Measurements from ENCODE around the gene THEM4.

Gene THEM4

DNA sequence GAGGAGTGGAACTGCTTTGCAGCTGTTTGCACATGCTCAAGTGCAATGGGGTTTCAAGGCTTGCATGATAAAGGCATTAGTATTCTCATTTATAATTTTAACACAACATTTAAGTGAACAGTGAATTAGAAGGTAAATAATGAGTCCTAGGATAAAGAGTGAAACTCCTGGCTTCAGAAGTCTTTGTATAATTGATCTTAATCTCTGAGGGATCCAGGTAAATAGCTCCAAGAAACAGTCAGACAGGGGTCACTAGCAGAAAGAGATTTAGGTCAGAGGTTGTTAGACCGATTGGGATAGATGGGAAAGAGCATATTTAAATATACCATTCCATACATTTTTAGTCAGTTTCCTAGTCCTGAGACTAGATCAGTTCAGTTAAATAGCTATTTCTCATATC lies 14.1 kb upstream of the THEM4 start:
- Histone ChIP-seq H2BK5ac (ENCODE audit: low read length) (no peak overlapping the region), H3K56ac (ENCODE audit: low read length) (no peak overlapping the region), H3K27me3 (ENCODE audit: insufficient read depth, low read length, poor library complexity) (no peaks in the 10 kb centered on the region), H3K27ac (ENCODE audit: low read depth, low read length) (no peak overlapping the region), H2AK5ac (ENCODE audit: low read length) (no peak overlapping the region), H3K4ac (ENCODE audit: low read depth, low read length) (no peak overlapping the region), H3K36me3 (ENCODE audit: control insufficient read depth, insufficient read depth, low read length) (no peaks in the 10 kb centered on the region), H3K79me2 (ENCODE audit: control insufficient read depth, insufficient read depth, low read length) (no peaks in the 10 kb centered on the region), H2BK120ac (ENCODE audit: low read depth, low read length) (no peak overlapping the region), H3K4me3 (ENCODE audit: low read length) (no peak overlapping the region), H2BK15ac (replicated peaks; ENCODE audit: low read depth) (no peak overlapping the region), H3K18ac (ENCODE audit: low read length) (no peak overlapping the region), H4K5ac (ENCODE audit: low read length) (no peak overlapping the region), H3K4me1 (ENCODE audit: control insufficient read depth, low read depth, low read length) (no peaks in the 10 kb centered on the region), H3K23ac (ENCODE audit: low read length) (no peak overlapping the region), H3K9ac (ENCODE audit: low read length) (no peak overlapping the region), H3K4me2 (ENCODE audit: low read length) (no peak overlapping the region), H4K8ac (ENCODE audit: low read depth, low read length) (no peak overlapping the region), H3K79me1 (ENCODE audit: low read length) (no peaks in the 10 kb centered on the region)
- no CpG with 5 or more reads among the region's 1 CpG for WGBS (ENCODE audit: extremely low coverage, insufficient coverage, low lambda C conversion rate)
- DNase-seq, result no peak

DNA sequence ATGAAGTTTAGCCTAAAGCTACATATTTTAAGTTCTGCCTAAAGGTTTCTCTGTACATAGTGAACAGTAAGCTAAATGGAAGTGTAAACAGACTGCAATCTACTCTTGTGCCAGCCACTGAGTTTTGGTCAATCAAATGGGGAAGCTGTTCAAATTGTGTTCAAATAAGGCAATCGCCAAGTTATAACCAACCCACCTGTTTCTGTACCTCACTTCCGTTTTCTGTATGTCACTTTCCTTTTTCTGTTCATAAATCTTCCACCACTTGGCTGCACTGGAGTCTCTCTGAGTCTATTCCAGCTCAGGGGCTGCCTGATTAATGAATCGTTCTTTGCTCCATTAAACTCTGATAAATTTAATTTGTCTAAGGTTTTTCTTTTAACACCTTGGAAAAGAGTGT lies 10.8 kb upstream of the THEM4 start:
- no peaks in the 10 kb centered on the region for H3K36me3 ChIP-seq (ENCODE audit: control insufficient read depth, insufficient read depth, low read length)
- DNase-seq, result no peak
- no peak overlapping the region for H3K4me3 ChIP-seq (ENCODE audit: low read length)
- no peak overlapping the region for H3K4me2 ChIP-seq (ENCODE audit: low read length)
- no peaks in the 10 kb centered on the region for H3K27me3 ChIP-seq (ENCODE audit: insufficient read depth, low read length, poor library complexity)
- no peaks in the 10 kb centered on the region for H3K4me1 ChIP-seq (ENCODE audit: control insufficient read depth, low read depth, low read length)
- no peak overlapping the region for H2BK15ac ChIP-seq (replicated peaks; ENCODE audit: low read depth)
- no peaks in the 10 kb centered on the region for H3K79me2 ChIP-seq (ENCODE audit: control insufficient read depth, insufficient read depth, low read length)
- no peak overlapping the region for H3K56ac ChIP-seq (ENCODE audit: low read length)
- no peak overlapping the region for H3K4ac ChIP-seq (ENCODE audit: low read depth, low read length)
- WGBS (ENCODE audit: extremely low coverage, insufficient coverage, low lambda C conversion rate), result no CpG with 5 or more reads among the region's 3 CpGs
- no peak overlapping the region for H3K23ac ChIP-seq (ENCODE audit: low read length)
- H3K18ac ChIP-seq (ENCODE audit: low read length), result no peak overlapping the region
- no peak overlapping the region for H4K5ac ChIP-seq (ENCODE audit: low read length)
- H2BK120ac ChIP-seq (ENCODE audit: low read depth, low read length), result no peak overlapping the region
- H3K9ac ChIP-seq (ENCODE audit: low read length), result no peak overlapping the region
- no peak overlapping the region for H3K27ac ChIP-seq (ENCODE audit: low read depth, low read length)
- H2BK5ac ChIP-seq (ENCODE audit: low read length), result no peak overlapping the region
- H2AK5ac ChIP-seq (ENCODE audit: low read length), result no peak overlapping the region
- no peaks in the 10 kb centered on the region for H3K79me1 ChIP-seq (ENCODE audit: low read length)
- H4K8ac ChIP-seq (ENCODE audit: low read depth, low read length), result no peak overlapping the region

DNA sequence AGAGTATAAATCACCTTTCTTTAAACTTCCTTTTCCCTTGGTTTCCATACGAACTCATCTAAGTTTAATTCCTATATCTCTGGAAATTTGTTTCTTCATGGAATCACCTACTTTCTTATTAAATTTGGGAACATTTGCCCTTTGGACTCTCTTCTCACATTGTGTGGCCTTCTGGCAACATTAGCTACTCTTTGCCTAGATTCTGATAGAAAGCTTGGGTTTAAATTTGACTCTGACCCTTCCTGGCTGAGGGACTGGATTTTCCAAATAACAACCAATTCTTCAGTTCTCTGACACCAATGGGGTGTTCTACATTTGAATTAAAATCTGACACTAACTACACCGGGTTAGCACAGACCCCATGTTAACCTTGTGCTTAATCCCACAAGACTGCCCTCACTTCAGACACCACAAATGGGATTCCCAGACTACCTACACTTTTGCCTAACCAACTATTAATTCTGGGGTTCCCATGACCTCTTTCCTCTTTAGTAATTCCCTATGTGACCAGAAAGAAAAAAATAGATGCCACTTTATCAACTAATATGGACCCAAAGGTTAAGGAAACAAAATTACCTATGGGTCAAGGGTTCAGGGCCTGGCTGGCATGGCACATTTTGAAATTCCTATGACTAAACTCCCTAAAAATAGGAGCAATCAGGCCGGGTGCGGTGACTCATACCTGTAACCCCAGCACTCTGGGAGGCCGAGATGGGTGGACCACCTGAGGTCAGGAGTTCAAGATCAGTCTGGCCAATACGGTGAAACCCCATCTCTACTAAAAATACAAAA lies 9.7 kb upstream of the THEM4 start:
- Histone ChIP-seq H4K8ac (ENCODE audit: low read depth, low read length) (no peak overlapping the region), H2BK5ac (ENCODE audit: low read length) (no peak overlapping the region), H3K9ac (ENCODE audit: low read length) (no peak overlapping the region), H3K27ac (ENCODE audit: low read depth, low read length) (no peak overlapping the region), H3K36me3 (ENCODE audit: control insufficient read depth, insufficient read depth, low read length) (no peaks in the 10 kb centered on the region), H4K5ac (ENCODE audit: low read length) (no peak overlapping the region), H3K27me3 (ENCODE audit: insufficient read depth, low read length, poor library complexity) (no peaks in the 10 kb centered on the region), H3K79me1 (ENCODE audit: low read length) (no peaks in the 10 kb centered on the region), H3K4ac (ENCODE audit: low read depth, low read length) (no peak overlapping the region), H2BK15ac (replicated peaks; ENCODE audit: low read depth) (no peak overlapping the region), H2BK120ac (ENCODE audit: low read depth, low read length) (no peak overlapping the region), H3K4me3 (ENCODE audit: low read length) (no peak overlapping the region), H3K56ac (ENCODE audit: low read length) (no peak overlapping the region), H3K23ac (ENCODE audit: low read length) (no peak overlapping the region), H3K79me2 (ENCODE audit: control insufficient read depth, insufficient read depth, low read length) (no peaks in the 10 kb centered on the region), H3K4me2 (ENCODE audit: low read length) (no peak overlapping the region), H2AK5ac (ENCODE audit: low read length) (no peak overlapping the region), H3K4me1 (ENCODE audit: control insufficient read depth, low read depth, low read length) (no peaks in the 10 kb centered on the region), H3K18ac (ENCODE audit: low read length) (no peak overlapping the region)
- DNase-seq, result no peak
- WGBS (ENCODE audit: extremely low coverage, insufficient coverage, low lambda C conversion rate), result no CpG with 5 or more reads among the region's 6 CpGs

DNA sequence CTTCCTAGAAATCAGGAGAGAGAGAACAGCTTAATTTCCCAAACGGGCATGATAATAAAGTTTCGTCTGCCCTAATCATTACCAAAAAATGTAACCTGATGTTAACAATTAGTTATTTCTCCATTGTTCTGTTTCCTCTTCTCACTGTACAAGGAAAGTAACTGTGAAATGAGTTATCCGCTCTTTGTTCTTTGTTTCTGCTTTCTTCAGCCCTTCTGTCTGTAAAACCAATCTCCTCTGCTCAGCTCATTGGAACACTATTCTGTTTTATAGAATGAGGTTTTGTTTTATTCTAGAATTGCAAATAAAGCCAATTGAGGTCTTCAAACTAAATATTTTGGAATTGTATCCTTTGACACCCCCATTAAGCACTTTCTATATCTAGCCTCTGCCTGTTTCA lies 8.8 kb upstream of the THEM4 start:
- Histone ChIP-seq H3K4me2 (ENCODE audit: low read length) (no peak overlapping the region), H2BK120ac (ENCODE audit: low read depth, low read length) (no peak overlapping the region), H3K4me3 (ENCODE audit: low read length) (no peak overlapping the region), H3K4me1 (ENCODE audit: control insufficient read depth, low read depth, low read length) (no peaks in the 10 kb centered on the region), H3K27ac (ENCODE audit: low read depth, low read length) (no peak overlapping the region), H3K27me3 (ENCODE audit: insufficient read depth, low read length, poor library complexity) (no peaks in the 10 kb centered on the region), H3K9ac (ENCODE audit: low read length) (no peak overlapping the region), H4K8ac (ENCODE audit: low read depth, low read length) (no peak overlapping the region), H3K79me1 (ENCODE audit: low read length) (no peaks in the 10 kb centered on the region), H3K36me3 (ENCODE audit: control insufficient read depth, insufficient read depth, low read length) (no peaks in the 10 kb centered on the region), H2BK15ac (replicated peaks; ENCODE audit: low read depth) (no peak overlapping the region), H3K4ac (ENCODE audit: low read depth, low read length) (no peak overlapping the region), H3K23ac (ENCODE audit: low read length) (no peak overlapping the region), H4K5ac (ENCODE audit: low read length) (no peak overlapping the region), H3K79me2 (ENCODE audit: control insufficient read depth, insufficient read depth, low read length) (no peaks in the 10 kb centered on the region), H3K18ac (ENCODE audit: low read length) (no peak overlapping the region), H2AK5ac (ENCODE audit: low read length) (no peak overlapping the region), H2BK5ac (ENCODE audit: low read length) (no peak overlapping the region), H3K56ac (ENCODE audit: low read length) (no peak overlapping the region)
- no peak for DNase-seq
- no CpG with 5 or more reads among the region's 3 CpGs for WGBS (ENCODE audit: extremely low coverage, insufficient coverage, low lambda C conversion rate)

DNA sequence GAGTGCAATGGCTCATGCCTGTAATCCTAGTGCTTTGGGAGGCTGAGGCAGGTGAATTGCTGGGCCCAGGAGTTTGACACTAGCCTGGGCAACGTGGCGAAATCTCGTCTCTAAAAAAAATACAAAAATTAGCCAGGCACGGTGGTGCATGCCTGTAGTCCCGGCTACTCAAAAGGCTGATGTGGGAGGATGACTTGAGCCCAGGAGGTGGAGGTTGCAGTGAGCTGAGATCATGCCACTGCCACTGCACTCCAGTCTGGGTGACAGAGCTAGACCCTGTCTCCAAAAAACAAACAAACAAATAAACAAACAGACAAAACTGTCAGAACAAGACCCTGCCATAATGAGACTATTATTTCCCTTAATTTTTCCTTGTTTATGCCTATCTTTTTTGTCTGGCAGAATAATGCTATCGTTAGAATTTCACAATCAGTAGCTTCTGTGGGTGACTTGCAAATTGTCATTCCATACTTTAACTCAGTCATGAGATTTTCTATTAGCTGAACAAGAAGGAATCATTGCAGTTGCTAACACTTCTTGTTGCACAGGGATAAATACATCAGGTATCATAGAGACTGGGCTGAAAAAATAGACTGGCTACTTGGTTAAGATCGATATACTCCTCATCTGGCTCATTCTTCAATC lies 7.5 kb upstream of the THEM4 start:
- H3K79me2 ChIP-seq (ENCODE audit: control insufficient read depth, insufficient read depth, low read length), result no peaks in the 10 kb centered on the region
- H3K4me2 ChIP-seq (ENCODE audit: low read length), result no peak overlapping the region
- no peaks in the 10 kb centered on the region for H3K4me1 ChIP-seq (ENCODE audit: control insufficient read depth, low read depth, low read length)
- WGBS (ENCODE audit: extremely low coverage, insufficient coverage, low lambda C conversion rate), result no CpG with 5 or more reads among the region's 7 CpGs
- H2AK5ac ChIP-seq (ENCODE audit: low read length), result no peak overlapping the region
- no peak overlapping the region for H3K4ac ChIP-seq (ENCODE audit: low read depth, low read length)
- no peak overlapping the region for H3K23ac ChIP-seq (ENCODE audit: low read length)
- H3K18ac ChIP-seq (ENCODE audit: low read length), result no peak overlapping the region
- no peak overlapping the region for H3K27ac ChIP-seq (ENCODE audit: low read depth, low read length)
- no peak overlapping the region for H4K5ac ChIP-seq (ENCODE audit: low read length)
- no peak overlapping the region for H3K56ac ChIP-seq (ENCODE audit: low read length)
- H3K4me3 ChIP-seq (ENCODE audit: low read length), result no peak overlapping the region
- DNase-seq, result no peak
- no peak overlapping the region for H2BK15ac ChIP-seq (replicated peaks; ENCODE audit: low read depth)
- no peaks in the 10 kb centered on the region for H3K79me1 ChIP-seq (ENCODE audit: low read length)
- no peak overlapping the region for H4K8ac ChIP-seq (ENCODE audit: low read depth, low read length)
- no peak overlapping the region for H3K9ac ChIP-seq (ENCODE audit: low read length)
- no peak overlapping the region for H2BK120ac ChIP-seq (ENCODE audit: low read depth, low read length)
- no peak overlapping the region for H2BK5ac ChIP-seq (ENCODE audit: low read length)
- no peaks in the 10 kb centered on the region for H3K27me3 ChIP-seq (ENCODE audit: insufficient read depth, low read length, poor library complexity)
- H3K36me3 ChIP-seq (ENCODE audit: control insufficient read depth, insufficient read depth, low read length), result no peaks in the 10 kb centered on the region
